Adrenal gland (tissue), 12 donors: ENCODE results near the gene SLC25A5. TPM values are rescaled to one million over a fixed set of nuclear protein-coding genes. Genes with fewer than 3 reads are reported as not detected.
A peak's percentile ranks its signal among the peaks of the same experiment; 100 is the strongest.

ENCODE experiments used
- DNase-seq, 7 donors: peaks; one replicate each; pipeline ENCODE4 v3.0.0-alpha.2; 2019 to 2020
- H3K27ac ChIP-seq, 5 donors: fragments of 200-600 bp; sonication (generic) in 4 of 5; 1 replicate in 3 of 5; 2 replicates in 2 of 5; pipeline versions ENCODE4 v1.5.1 to v1.8.0; 2016 to 2020; ENCODE audit warnings: mild to moderate bottlenecking in 1 of 5
- H3K27me3 ChIP-seq: fragments of 200-600 bp; 2 replicates; pipeline ENCODE4 v1.8.0; 2021
- H3K36me3 ChIP-seq, 2 donors: fragments of 200-600 bp; replicated peaks in 1 of 2; 1 replicate in 1 of 2; 2 replicates in 1 of 2; pipeline versions ENCODE4 v1.5.1 to v1.8.0; 2018 to 2022
- H3K4me1 ChIP-seq, 2 donors: fragments of 200-600 bp; replicated peaks in 1 of 2; 1 replicate in 1 of 2; 2 replicates in 1 of 2; pipeline versions ENCODE4 v1.5.1 to v1.8.0; 2018 to 2021
- H3K4me3 ChIP-seq, 4 donors: fragments of 200-600 bp; sonication (generic) in 3 of 4; one replicate each; pipeline ENCODE4 v1.5.1; 2016 to 2018
- H3K9me3 ChIP-seq, 3 donors: fragments of 200-600 bp; sonication (generic) in 1 of 3; replicated peaks in 1 of 3; 1 replicate in 2 of 3; 2 replicates in 1 of 3; pipeline versions ENCODE4 v1.5.1 to v1.8.0; 2016 to 2021
- CTCF ChIP-seq, 6 experiments: fragments of 450-650 bp in 4 of 6; fragments of 200-600 bp in 2 of 6; sonication (generic) in 1 of 6; IDR thresholded peaks; 1 replicate in 5 of 6; 2 replicates in 1 of 6; pipeline versions ENCODE4 v1.5.1 to v1.8.0; 2016 to 2021; ENCODE audit warnings: antibody characterized with exemption in 6 of 6, mild to moderate bottlenecking in 2 of 6, moderate library complexity in 1 of 6
- POLR2A ChIP-seq, 2 donors: fragments of 450-650 bp; IDR thresholded peaks; one replicate each; pipeline ENCODE4 v1.6.1; 2017; ENCODE audit warnings: antibody characterized with exemption in 2 of 2, mild to moderate bottlenecking in 2 of 2, moderate library complexity in 1 of 2
- WGBS, 4 donors: extraction: QIAGEN DNeasy Blood & Tissue Kit in 2 of 4; methylation state at CpG; one replicate each; pipeline versions ENCODE4 v1.1.5 to v1.1.7; 2013 to 2017; 5-methylcytosine and 5-hydroxymethylcytosine counted together
- intact Hi-C, 2 donors: fragments of 100-400 bp; cut with DNase I; formaldehyde crosslinking; loops; one replicate each; pipeline versions ENCODE4 v1.14.1 to v1.15.0; 2022 to 2023
- polyA plus RNA-seq, 3 donors: library from polyadenylated mRNA; stranded (reverse); fragments of 200-250 nt in 2 of 3; fragments of 350-450 nt in 1 of 3; fragmentation: Illumina TruSeq in 1 of 3; extraction: RNeasy Lipid Tissue Mini Kit (QIAGEN cat#74804) in 1 of 3; gene quantifications; one replicate each; pipeline ENCODE4 v1.2.3, GENCODE V29; 2013 to 2014
- total RNA-seq, 9 donors: library from RNA; depleted of rRNA in 4 of 9; stranded (reverse); fragments of >200 nt in 4 of 9; fragments of 120-200 nt in 1 of 9; fragmentation: NEBNext Ultra II Directional in 1 of 9; extraction: Animal tissue kit (Norgen Biotek cat#: 25700) in 1 of 9; gene quantifications; one replicate each; pipeline versions ENCODE4 v1.1.0 to v1.2.4, GENCODE V29; 2013 to 2023
- donor health status: healthy with polysubstance abuse.
- donor health status: Bipolar disorder and iron deficiency.
- donor health status: DM: yes; HTN: yes; CAD: no.
- donor health status: DM: no; HTN: no; CAD: no.
- donor health status: DM: no; HTN: no; CAD: no.
- donor health status: DM: yes; HTN: yes; CAD: no.

The SLC25A5 gene
- total and polyA plus RNA-seq, 12 donors: 65.2 to 313 (median 208) TPM

- Histone ChIP-seq H3K27ac (no peak overlapping the region), H3K9me3 (no peaks in the 10 kb centered on the region), H3K4me3 (no peak overlapping the region), H3K36me3 (peaks cover 0 to 5% of the 10 kb centered on the region in 2 donors), H3K27me3 (no peaks in the 10 kb centered on the region), H3K4me1 (no peaks in the 10 kb centered on the region)
- TF ChIP-seq CTCF (IDR thresholded peaks at IDR 0.05): no peak
- TF ChIP-seq POLR2A (IDR thresholded peaks at IDR 0.05): no peak
- 67 to 73% (median 70%) methylated on average over 8 to 11 of the region's 11 CpGs for WGBS, 4 donors
- intact Hi-C loops: no loop called here
- DNase-seq: no peak
These were observed 7.3 kb downstream of the SLC25A5 start for GRCh38 chrX:119475389-119476101.

GRCh38 chrX:119477812-119478232 lies 9.6 kb downstream of the SLC25A5 start:
- no peak overlapping the region for H3K4me3 ChIP-seq
- intact Hi-C loops: no loop called here
- no peak for TF ChIP-seq POLR2A (IDR thresholded peaks at IDR 0.05)
- no peak for TF ChIP-seq CTCF (IDR thresholded peaks at IDR 0.05)
- DNase-seq: peak in 6 of 7 donors; percentile 22 to 66 (median 54)
- no peaks in the 10 kb centered on the region for H3K9me3 ChIP-seq
- 31 to 36% (median 36%) methylated on average over 3 of the region's 3 CpGs for WGBS, 4 donors
- no peaks in the 10 kb centered on the region for H3K27me3 ChIP-seq
- H3K4me1 ChIP-seq: peaks cover 6 to 8% of the 10 kb centered on the region in 2 donors
- H3K36me3 ChIP-seq: no peaks in the 10 kb centered on the region
- no peak overlapping the region for H3K27ac ChIP-seq

- no peak for TF ChIP-seq POLR2A (IDR thresholded peaks at IDR 0.05)
- TF ChIP-seq CTCF (IDR thresholded peaks at IDR 0.05): no peak
- Histone ChIP-seq H3K27ac (no peak overlapping the region), H3K36me3 (no peaks in the 10 kb centered on the region), H3K27me3 (no peaks in the 10 kb centered on the region), H3K4me1 (peaks cover 6 to 8% of the 10 kb centered on the region in 2 donors), H3K4me3 (no peak overlapping the region), H3K9me3 (no peaks in the 10 kb centered on the region)
- intact Hi-C loops: no loop called here
- 57 to 70% (median 62%) methylated on average over 4 of the region's 4 CpGs for WGBS, 4 donors
- DNase-seq: no peak
These were observed 10.3 kb downstream of the SLC25A5 start for GRCh38 chrX:119478504-119478903.

- Histone ChIP-seq H3K36me3 (no peaks in the 10 kb centered on the region), H3K27ac (no peak overlapping the region), H3K27me3 (no peaks in the 10 kb centered on the region), H3K4me1 (peaks cover 6 to 8% of the 10 kb centered on the region in 2 donors), H3K4me3 (no peak overlapping the region), H3K9me3 (no peaks in the 10 kb centered on the region)
- no peak for TF ChIP-seq POLR2A (IDR thresholded peaks at IDR 0.05)
- TF ChIP-seq CTCF (IDR thresholded peaks at IDR 0.05): no peak
- intact Hi-C loops: no loop called here
- 82 to 92% (median 88%) methylated on average over 2 of the region's 2 CpGs for WGBS, 4 donors
- no peak for DNase-seq
These were observed 11.6 kb downstream of the SLC25A5 start for GRCh38 chrX:119479845-119480244.
